Stimulated activated CD8-positive, alpha-beta memory T cell treated with anti-CD3 and anti-CD28 coated beads, Interleukin-4, amount 100 ng/mL, for 48 hours (primary cell): ENCODE measurements around the gene PREX1.
A peak's percentile ranks its signal among the peaks of the same experiment; 100 is the strongest.
"Not testable (repeated sequence)": the region's sequence is repeated elsewhere in the genome, so short reads cannot be mapped to it uniquely, and the experiment has no call there.

Experiments
- DNase-seq: peaks from one replicate; pipeline ENCODE4 v3.0.0-alpha.2; 2020

PREX1 gene

GRCh38 chr20:48823960-48824498 is 3.8 kb downstream of the PREX1 start:
- peak; percentile 76 for DNase-seq

GRCh38 chr20:48823476-48823875 is 4.3 kb downstream of the PREX1 start:
- no peak for DNase-seq

- peak; percentile 54 for DNase-seq
These were observed 4.9 kb downstream of the PREX1 start for GRCh38 chr20:48822879-48823385.

GRCh38 chr20:48822178-48822577 is 5.6 kb downstream of the PREX1 start:
- DNase-seq: no peak

GRCh38 chr20:48821261-48821920 is 6.4 kb downstream of the PREX1 start:
- no peak for DNase-seq

- no peak for DNase-seq
These were observed 7.2 kb downstream of the PREX1 start for GRCh38 chr20:48820649-48820973.

GRCh38 chr20:48819821-48820648 is 7.8 kb downstream of the PREX1 start:
- DNase-seq: no peak

GRCh38 chr20:48819089-48819488 is 8.7 kb downstream of the PREX1 start:
- no peak for DNase-seq

- peak; percentile 46 for DNase-seq
These were observed 9.3 kb downstream of the PREX1 start for GRCh38 chr20:48818481-48818987.

GRCh38 chr20:48818031-48818370 is 9.8 kb downstream of the PREX1 start:
- DNase-seq: no peak

GRCh38 chr20:48817367-48818030 is 10.3 kb downstream of the PREX1 start:
- DNase-seq: no peak

GRCh38 chr20:48816282-48817205 is 11.3 kb downstream of the PREX1 start:
- no peak for DNase-seq

- DNase-seq: no peak
These were observed 12.3 kb downstream of the PREX1 start for GRCh38 chr20:48815537-48815936.

GRCh38 chr20:48814633-48815032 is 13.2 kb downstream of the PREX1 start:
- no peak for DNase-seq

- DNase-seq: no peak
These were observed 13.8 kb downstream of the PREX1 start for GRCh38 chr20:48813930-48814546.

- DNase-seq: no peak
These were observed 14.4 kb downstream of the PREX1 start for GRCh38 chr20:48813446-48813747.

- DNase-seq: no peak
These were observed 15.0 kb downstream of the PREX1 start for GRCh38 chr20:48812600-48813445.

GRCh38 chr20:48812114-48812513 is 15.7 kb downstream of the PREX1 start:
- DNase-seq: not testable (repeated sequence)

- no peak for DNase-seq
These were observed 18.1 kb downstream of the PREX1 start for GRCh38 chr20:48809673-48810072.

GRCh38 chr20:48808382-48809034 is 19.3 kb downstream of the PREX1 start:
- DNase-seq: no peak
